Measurements from ENCODE around the gene ADGRL2. TPM values are rescaled to one million over a fixed set of nuclear protein-coding genes. Genes with fewer than 3 reads are reported as not detected.

Gene ADGRL2
- total and polyA plus RNA-seq, 2 donors (not counting 3 experiments of a cell fraction or from before 2014, with no cell fraction given), result 32.7 to 46.1 TPM

DNA sequence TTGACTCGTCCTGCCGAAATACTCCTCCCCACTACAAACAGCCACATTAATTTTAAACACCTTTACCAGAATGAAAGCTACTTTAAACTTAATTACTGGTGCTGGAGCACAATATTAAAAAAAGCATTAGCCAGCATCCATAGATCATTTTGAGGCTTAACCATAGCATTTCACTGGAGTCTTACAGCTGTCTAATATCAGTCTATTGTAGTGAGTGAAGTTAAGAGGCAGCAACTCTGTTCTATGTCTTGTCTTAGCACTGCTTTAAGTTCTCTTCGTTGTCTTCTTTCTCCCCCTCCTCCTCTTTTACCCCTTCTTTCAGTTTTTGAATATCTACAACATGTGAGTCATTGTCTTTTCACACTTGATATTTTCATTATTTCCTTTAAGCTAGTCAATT, 49.3 kb downstream of the ADGRL2 start:
- intact Hi-C loops (cut with micrococcal nuclease), result no loop called here
- Histone ChIP-seq H3K4me2 (ENCODE audit: insufficient read depth, low read length) (no peak overlapping the region), H3K79me2 (ENCODE audit: control insufficient read depth, insufficient read depth, low read length) (no peaks in the 10 kb centered on the region), H3K9me3 (replicated peaks; ENCODE audit: control insufficient read depth, insufficient read depth, low read length) (no peaks in the 10 kb centered on the region), H3K4me3 (replicated peaks in 1 of 3; ENCODE audit: insufficient read depth in 1 of 3, low read depth in 1 of 3, low read length in 3 of 3) (no peak overlapping the region), H3K4me1 (ENCODE audit: control insufficient read depth, extremely low read depth, insufficient read depth, low read length) (no peaks in the 10 kb centered on the region), H3K27me3 (ENCODE audit: control insufficient read depth in 2 of 2, insufficient read depth in 2 of 2, low read length in 2 of 2) (no peaks in the 10 kb centered on the region), H3K36me3 (ENCODE audit: control insufficient read depth in 2 of 2, extremely low read depth in 1 of 2, insufficient read depth in 2 of 2, low read length in 2 of 2) (no peaks in the 10 kb centered on the region), H4K20me1 (replicated peaks; ENCODE audit: control insufficient read depth, extremely low read depth, insufficient read depth, low read length) (no peaks in the 10 kb centered on the region), H3K27ac (ENCODE audit: insufficient read depth, low read depth, low read length) (no peak overlapping the region), H3K9me1 (replicated peaks; ENCODE audit: control insufficient read depth, extremely low read depth, insufficient read depth, low read length) (no peaks in the 10 kb centered on the region), H2AFZ (ENCODE audit: low read depth, low read length) (no peak overlapping the region), H3K9ac (replicated peaks; ENCODE audit: extremely low read depth, insufficient read depth, low read length) (no peak overlapping the region)
- TF ChIP-seq FOS (IDR thresholded peaks at IDR 0.05; ENCODE audit: borderline replicate concordance, insufficient read depth, low read length) (no peak), POLR2A (IDR thresholded peaks at IDR 0.05; ENCODE audit: low read depth, low read length) (no peak), GATA2 (IDR thresholded peaks at IDR 0.05; ENCODE audit: insufficient read depth, insufficient read length, low read depth, low read length) (no peak), POLR2AphosphoS5 (IDR thresholded peaks at IDR 0.05; ENCODE audit: insufficient read depth, low read depth, low read length) (no peak), MYC (IDR thresholded peaks at IDR 0.05; ENCODE audit: low read depth, low read length) (no peak)
- TF ChIP-seq, protein P1, sequence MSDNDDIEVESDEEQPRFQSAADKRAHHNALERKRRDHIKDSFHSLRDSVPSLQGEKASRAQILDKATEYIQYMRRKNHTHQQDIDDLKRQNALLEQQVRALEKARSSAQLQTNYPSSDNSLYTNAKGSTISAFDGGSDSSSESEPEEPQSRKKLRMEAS (IDR thresholded peaks at IDR 0.05; ENCODE audit: insufficient read depth, insufficient read length), result no peak
- FAIRE-seq (no peak), DNase-seq (ENCODE audit: low read depth, low spot score) (no peak)
- POLR2A ChIA-PET, result no interaction called here
- CTCF ChIA-PET, result interaction anchor here (0.7 to 1.5 kb wide), 8 partner anchors 11 to 755 kb away, joined by 3 to 5 read pairs (median 3); no protein-coding TSS in a partner anchor
- dilution Hi-C loops (cut with MboI; ENCODE audit: extremely low pct_ligation_motif_present, low sequenced_read_pairs), result no loop called here
- BruUV-seq (replicated peaks), result no TSS peak

DNA sequence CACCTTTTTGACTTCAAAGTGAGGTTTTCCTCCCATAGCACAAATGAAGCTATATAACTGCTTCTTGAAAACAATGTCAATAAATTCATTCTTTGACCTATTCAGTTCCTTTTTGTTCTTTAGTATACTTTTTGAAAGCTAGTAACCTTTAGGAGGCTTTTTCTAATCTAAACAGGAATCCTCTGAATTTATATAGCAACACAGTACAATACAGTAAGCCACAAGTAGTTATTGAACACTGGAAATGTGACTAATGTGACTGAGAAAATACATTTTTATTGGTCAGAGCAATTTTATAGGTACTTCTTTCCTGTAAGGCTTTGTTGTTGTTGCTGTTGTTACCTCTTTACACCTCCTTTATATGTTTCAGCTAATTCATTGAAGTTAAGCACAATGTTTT, 49.8 kb downstream of the ADGRL2 start:
- H3K4me1 ChIP-seq (ENCODE audit: control insufficient read depth, extremely low read depth, insufficient read depth, low read length), result no peaks in the 10 kb centered on the region
- BruUV-seq (replicated peaks), result no TSS peak
- FAIRE-seq (peak; percentile 8), DNase-seq (ENCODE audit: low read depth, low spot score) (no peak)
- H2AFZ ChIP-seq (ENCODE audit: low read depth, low read length), result no peak overlapping the region
- no peaks in the 10 kb centered on the region for H3K27me3 ChIP-seq (ENCODE audit: control insufficient read depth in 2 of 2, insufficient read depth in 2 of 2, low read length in 2 of 2)
- H3K4me2 ChIP-seq (ENCODE audit: insufficient read depth, low read length), result no peak overlapping the region
- no peaks in the 10 kb centered on the region for H3K36me3 ChIP-seq (ENCODE audit: control insufficient read depth in 2 of 2, extremely low read depth in 1 of 2, insufficient read depth in 2 of 2, low read length in 2 of 2)
- ChIA-PET POLR2A (no interaction called here), CTCF (interaction anchor here (0.7 to 1.7 kb wide), 9 partner anchors 11 to 754 kb away, joined by 3 to 5 read pairs (median 3); no protein-coding TSS in a partner anchor)
- H3K9me3 ChIP-seq (replicated peaks; ENCODE audit: control insufficient read depth, insufficient read depth, low read length), result no peaks in the 10 kb centered on the region
- TF ChIP-seq EZH2 (IDR thresholded peaks at IDR 0.05; ENCODE audit: borderline replicate concordance, low read depth, low read length, severe bottlenecking) (no peak), JUN (IDR thresholded peaks at IDR 0.05; ENCODE audit: borderline replicate concordance, insufficient read depth, insufficient read length, low read depth) (no peak), GATA2 (IDR thresholded peaks at IDR 0.05; ENCODE audit: insufficient read depth, insufficient read length, low read depth, low read length) (no peak), POLR2A (IDR thresholded peaks at IDR 0.05; ENCODE audit: low read depth, low read length) (no peak), FOS (IDR thresholded peaks at IDR 0.05; ENCODE audit: borderline replicate concordance, insufficient read depth, low read length) (no peak), MYC (IDR thresholded peaks at IDR 0.05; ENCODE audit: low read depth, low read length) (no peak), POLR2AphosphoS5 (IDR thresholded peaks at IDR 0.05; ENCODE audit: insufficient read depth, low read depth, low read length) (no peak)
- TF ChIP-seq, protein P2, sequence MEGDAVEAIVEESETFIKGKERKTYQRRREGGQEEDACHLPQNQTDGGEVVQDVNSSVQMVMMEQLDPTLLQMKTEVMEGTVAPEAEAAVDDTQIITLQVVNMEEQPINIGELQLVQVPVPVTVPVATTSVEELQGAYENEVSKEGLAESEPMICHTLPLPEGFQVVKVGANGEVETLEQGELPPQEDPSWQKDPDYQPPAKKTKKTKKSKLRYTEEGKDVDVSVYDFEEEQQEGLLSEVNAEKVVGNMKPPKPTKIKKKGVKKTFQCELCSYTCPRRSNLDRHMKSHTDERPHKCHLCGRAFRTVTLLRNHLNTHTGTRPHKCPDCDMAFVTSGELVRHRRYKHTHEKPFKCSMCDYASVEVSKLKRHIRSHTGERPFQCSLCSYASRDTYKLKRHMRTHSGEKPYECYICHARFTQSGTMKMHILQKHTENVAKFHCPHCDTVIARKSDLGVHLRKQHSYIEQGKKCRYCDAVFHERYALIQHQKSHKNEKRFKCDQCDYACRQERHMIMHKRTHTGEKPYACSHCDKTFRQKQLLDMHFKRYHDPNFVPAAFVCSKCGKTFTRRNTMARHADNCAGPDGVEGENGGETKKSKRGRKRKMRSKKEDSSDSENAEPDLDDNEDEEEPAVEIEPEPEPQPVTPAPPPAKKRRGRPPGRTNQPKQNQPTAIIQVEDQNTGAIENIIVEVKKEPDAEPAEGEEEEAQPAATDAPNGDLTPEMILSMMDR (IDR thresholded peaks at IDR 0.05; ENCODE audit: extremely low read depth in 1 of 2, insufficient read depth in 1 of 2, low read depth in 1 of 2, low read length in 2 of 2), result no peak
- TF ChIP-seq, protein P1 (IDR thresholded peaks at IDR 0.05; ENCODE audit: insufficient read depth, insufficient read length), result no peak
- no peaks in the 10 kb centered on the region for H4K20me1 ChIP-seq (replicated peaks; ENCODE audit: control insufficient read depth, extremely low read depth, insufficient read depth, low read length)
- H3K9me1 ChIP-seq (replicated peaks; ENCODE audit: control insufficient read depth, extremely low read depth, insufficient read depth, low read length), result no peaks in the 10 kb centered on the region
- no peak overlapping the region for H3K9ac ChIP-seq (replicated peaks; ENCODE audit: extremely low read depth, insufficient read depth, low read length)
- intact Hi-C loops (cut with micrococcal nuclease), result no loop called here
- dilution Hi-C loops (cut with MboI; ENCODE audit: extremely low pct_ligation_motif_present, low sequenced_read_pairs), result no loop called here
- H3K4me3 ChIP-seq (replicated peaks in 1 of 3; ENCODE audit: insufficient read depth in 1 of 3, low read depth in 1 of 3, low read length in 3 of 3), result no peak overlapping the region
- H3K27ac ChIP-seq (ENCODE audit: insufficient read depth, low read depth, low read length), result no peak overlapping the region
- H3K79me2 ChIP-seq (ENCODE audit: control insufficient read depth, insufficient read depth, low read length), result no peaks in the 10 kb centered on the region
